DMS53 treated with DMSO at 0.1 percent for 48 hours (cell line): ENCODE results near the gene MAP3K9.
A peak's percentile ranks its signal among the peaks of the same experiment; 100 is the strongest.
"Not testable (repeated sequence)": the region's sequence is repeated elsewhere in the genome, so short reads cannot be mapped to it uniquely, and the experiment has no call there.

ENCODE experiments used
- DNase-seq: peaks from one replicate; lab custom pipeline; 2025; ENCODE audit not compliant: unreplicated experiment; lab: John Stamatoyannopoulos, UW

MAP3K9 gene

GRCh38 chr14:70809225-70810219 is at the start of gene MAP3K9:
Gene MAP3K9, minus strand, starts transcription at chr14:70809513. Its CDS starts 342 bp downstream, at chr14:70809171.
- peak; percentile 84 for DNase-seq

GRCh38 chr14:70858641-70859040 is 49.3 kb upstream of the MAP3K9 start:
- DNase-seq, result no peak

GRCh38 chr14:70857496-70857890 is 48.2 kb upstream of the MAP3K9 start:
- no peak for DNase-seq

- DNase-seq, result no peak
Observed at GRCh38 chr14:70856851-70857495, 47.7 kb upstream of the MAP3K9 start.

GRCh38 chr14:70855486-70855885 is 46.2 kb upstream of the MAP3K9 start:
- DNase-seq, result no peak

- not testable (repeated sequence) for DNase-seq
Observed at GRCh38 chr14:70853658-70854057, 44.3 kb upstream of the MAP3K9 start.

GRCh38 chr14:70847406-70848090 is 38.2 kb upstream of the MAP3K9 start:
- DNase-seq, result no peak

GRCh38 chr14:70845601-70846000 is 36.3 kb upstream of the MAP3K9 start:
- no peak for DNase-seq

GRCh38 chr14:70842851-70843462 is 33.6 kb upstream of the MAP3K9 start:
- no peak for DNase-seq

GRCh38 chr14:70838076-70838475 is 28.8 kb upstream of the MAP3K9 start:
- DNase-seq, result no peak

GRCh38 chr14:70836946-70837345 is 27.6 kb upstream of the MAP3K9 start:
- DNase-seq, result no peak

GRCh38 chr14:70833884-70834283 is 24.6 kb upstream of the MAP3K9 start:
- DNase-seq, result no peak

GRCh38 chr14:70832561-70833305 is 23.4 kb upstream of the MAP3K9 start:
- no peak for DNase-seq

GRCh38 chr14:70830998-70831781 is 21.9 kb upstream of the MAP3K9 start:
- DNase-seq, result no peak

GRCh38 chr14:70828188-70828587 is 18.9 kb upstream of the MAP3K9 start:
- DNase-seq, result no peak

GRCh38 chr14:70827752-70828151 is 18.4 kb upstream of the MAP3K9 start:
- no peak for DNase-seq

- DNase-seq, result no peak
Observed at GRCh38 chr14:70827347-70827746, 18.0 kb upstream of the MAP3K9 start.

GRCh38 chr14:70823281-70823680 is 14.0 kb upstream of the MAP3K9 start:
- DNase-seq, result no peak

- no peak for DNase-seq
Observed at GRCh38 chr14:70822530-70823185, 13.3 kb upstream of the MAP3K9 start.
